Esophagus muscularis mucosa (tissue), 4 donors: ENCODE data around the gene CLVS2.

ENCODE experiments used
- CTCF ChIP-seq, 3 experiments: fragments of 200-600 bp in 2 of 3; fragments of 450-650 bp in 1 of 3; sonication (generic) in 2 of 3; IDR thresholded peaks; one replicate each; pipeline ENCODE4 v1.5.1; 2017 to 2019; ENCODE audit warnings: antibody characterized with exemption in 3 of 3, mild to moderate bottlenecking in 2 of 3, moderate library complexity in 1 of 3
- EP300 ChIP-seq: sonication (generic); formaldehyde crosslinking; IDR thresholded peaks from one replicate; pipeline ENCODE4 v1.6.1; 2017; ENCODE audit warnings: antibody characterized with exemption
- POLR2A ChIP-seq: fragments of 450-650 bp; IDR thresholded peaks from one replicate; pipeline ENCODE4 v1.6.1; 2017; ENCODE audit warnings: antibody characterized with exemption, moderate library complexity, mild to moderate bottlenecking, low read depth

DNA sequence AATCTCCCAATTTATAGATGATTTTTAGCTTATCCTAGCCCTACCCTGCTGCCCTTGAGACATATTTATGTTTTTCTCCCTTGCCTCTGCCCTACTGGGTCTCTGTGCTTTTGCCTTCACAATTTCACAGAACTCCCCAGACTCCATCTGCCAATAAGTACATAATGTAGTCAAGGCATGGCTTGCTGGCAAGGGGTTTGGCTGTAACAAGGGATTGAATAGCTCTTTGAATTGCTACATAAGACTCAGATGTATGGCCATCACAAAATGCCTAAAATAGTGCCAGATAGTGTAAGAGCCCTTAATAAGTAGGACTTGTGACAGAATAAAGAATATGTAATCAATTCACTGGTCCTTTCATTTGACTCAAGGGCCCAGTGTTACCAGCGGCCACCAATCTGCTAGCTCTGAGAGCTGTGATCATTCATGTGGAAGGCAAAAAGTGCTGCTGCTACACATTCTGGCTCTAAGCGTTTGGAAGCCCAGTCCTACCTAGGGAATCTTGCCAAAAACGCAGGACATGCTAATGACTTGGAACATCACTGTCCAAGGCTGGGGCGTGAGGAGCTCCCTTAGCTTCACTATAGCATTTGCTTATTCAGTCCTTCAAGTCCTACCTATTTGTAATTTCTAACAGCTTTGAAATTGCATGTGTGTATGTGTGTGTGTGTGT lies 20.5 kb downstream of the CLVS2 start:
- TF ChIP-seq POLR2A (no peak), CTCF (IDR thresholded peaks at IDR 0.05) (no peak), EP300 (no peak)
